CD4-positive, alpha-beta T cell treated with Interleukin-12 subunit alpha and Interleukin-12 subunit beta, for 1 hour (primary cell): Measurements from ENCODE around the gene STIL.

ENCODE experiments used
- DNase-seq: peaks from one replicate; pipeline ENCODE4 v3.0.0-alpha.2; 2020

Gene STIL

DNA sequence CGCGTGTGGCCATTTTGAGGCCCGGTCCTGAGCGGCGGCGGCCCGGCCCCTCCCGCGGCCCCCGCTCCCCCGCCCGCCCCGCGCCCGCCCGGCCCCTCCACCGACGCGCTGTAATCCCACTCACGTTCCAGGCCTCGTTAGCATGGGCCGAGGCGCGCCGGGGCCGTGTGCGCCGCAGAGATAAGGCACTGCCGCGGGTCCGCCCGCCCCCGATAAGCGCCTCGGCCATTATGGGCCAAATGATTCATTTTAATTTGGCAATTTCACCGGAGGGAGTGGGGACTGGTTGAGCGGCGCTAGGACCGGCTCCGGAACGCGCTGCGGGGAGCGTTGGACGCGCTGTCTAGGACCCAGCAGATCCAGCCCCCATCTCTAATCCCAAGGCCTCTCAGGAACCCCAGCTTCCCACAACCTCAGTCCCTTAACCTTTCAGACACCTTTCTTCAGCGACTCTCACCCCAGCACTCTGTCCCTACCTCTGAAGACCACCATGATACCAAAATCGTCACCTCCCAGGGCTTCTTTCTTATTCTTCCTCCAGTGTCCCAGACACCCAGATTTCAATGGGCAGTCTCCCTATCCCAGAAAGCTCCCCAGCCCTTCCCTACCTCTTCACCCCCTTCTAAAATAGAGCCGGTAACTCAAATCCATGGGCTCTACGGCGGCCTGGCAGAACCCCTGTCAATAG lies 81.6 kb downstream of the STIL start, which contains the start of gene TAL1:
TAL1 (minus strand) TSS at position 39 of the 688 bp plus-strand sequence. CDS start 6,337 bp downstream, outside the sequence.
- DNase-seq: no peak

DNA sequence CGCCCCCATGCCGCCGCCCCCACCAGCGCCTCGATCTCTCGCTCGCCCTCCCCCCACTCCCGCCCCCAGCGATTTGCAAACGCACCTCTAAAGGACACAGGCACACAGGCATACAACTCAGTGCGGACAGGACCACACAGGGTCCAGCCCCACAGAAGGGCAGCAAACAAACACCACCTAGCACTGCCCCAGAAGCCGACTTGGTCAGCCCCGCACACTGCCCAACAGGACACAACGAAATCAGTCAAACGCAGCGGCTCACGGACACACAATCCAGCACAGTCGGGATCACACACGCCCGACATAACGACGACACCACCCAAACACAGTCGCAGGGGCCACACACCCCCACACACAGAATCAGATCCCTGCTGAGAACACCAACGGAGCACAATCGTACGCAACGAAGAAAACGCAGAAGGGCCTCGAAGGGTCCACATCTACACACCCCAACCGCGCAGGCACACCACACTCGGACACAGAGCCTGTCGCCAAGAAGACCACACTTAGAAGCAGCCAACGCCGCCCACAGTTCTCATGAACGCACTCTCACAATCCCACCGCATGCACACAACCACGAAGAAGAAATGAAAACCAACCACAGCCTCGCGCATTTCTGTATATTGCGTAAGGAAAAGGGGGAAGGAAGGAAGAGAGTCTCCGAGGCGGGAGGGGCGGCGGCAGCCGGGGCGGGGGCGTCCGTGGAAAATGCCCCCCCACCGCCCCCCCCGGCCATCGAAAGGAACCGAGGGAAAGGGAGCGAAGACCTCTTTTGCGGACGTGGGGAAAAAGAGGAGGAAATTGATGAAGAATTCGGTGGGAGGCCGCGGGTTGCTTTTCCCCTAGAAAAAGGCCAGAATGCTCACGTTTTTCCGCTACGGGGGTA lies 82.4 kb downstream of the STIL start:
- DNase-seq: peak; percentile 12

- no peak for DNase-seq
Observed at GRCh38 chr1:47230692-47231300, 83.2 kb downstream of the STIL start.

DNA sequence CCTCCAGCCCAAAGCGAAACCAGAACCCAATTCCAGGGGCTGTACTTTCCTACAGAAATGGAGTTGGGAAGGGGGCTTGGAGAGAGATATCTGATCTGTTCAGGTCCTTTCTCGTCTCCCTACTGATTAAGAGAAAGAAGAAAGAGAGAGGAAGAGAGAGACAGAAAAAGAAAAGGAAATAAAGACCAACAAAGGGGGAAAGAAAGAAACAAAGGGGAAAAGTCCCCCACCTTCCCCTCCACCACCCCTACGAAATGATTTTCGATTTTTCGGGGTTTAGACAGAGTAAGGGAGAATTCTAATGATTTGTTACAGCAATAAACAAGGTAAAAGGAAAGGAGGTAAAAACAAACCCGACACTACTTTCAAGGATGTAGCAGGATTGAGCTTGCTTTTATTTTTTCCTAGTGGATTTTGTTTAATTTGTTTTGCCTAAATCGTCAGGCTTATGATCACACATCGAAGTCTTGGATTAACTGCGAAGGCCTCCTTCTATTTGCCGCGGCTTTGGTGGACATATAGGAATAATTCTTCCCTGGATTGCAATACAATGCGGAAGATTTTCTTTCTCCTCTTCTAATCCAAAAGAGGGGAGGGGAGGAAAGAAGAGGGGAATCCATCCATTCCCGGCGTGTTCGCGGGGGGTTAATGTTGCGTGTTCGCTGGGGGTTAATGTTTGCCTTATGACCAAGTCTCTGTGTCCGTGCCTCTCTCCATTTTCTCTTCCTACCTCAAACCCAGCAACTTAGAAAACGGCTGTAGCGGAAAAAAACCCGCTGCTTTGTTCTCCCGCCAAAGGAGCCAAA lies 83.9 kb downstream of the STIL start:
- no peak for DNase-seq

DNA sequence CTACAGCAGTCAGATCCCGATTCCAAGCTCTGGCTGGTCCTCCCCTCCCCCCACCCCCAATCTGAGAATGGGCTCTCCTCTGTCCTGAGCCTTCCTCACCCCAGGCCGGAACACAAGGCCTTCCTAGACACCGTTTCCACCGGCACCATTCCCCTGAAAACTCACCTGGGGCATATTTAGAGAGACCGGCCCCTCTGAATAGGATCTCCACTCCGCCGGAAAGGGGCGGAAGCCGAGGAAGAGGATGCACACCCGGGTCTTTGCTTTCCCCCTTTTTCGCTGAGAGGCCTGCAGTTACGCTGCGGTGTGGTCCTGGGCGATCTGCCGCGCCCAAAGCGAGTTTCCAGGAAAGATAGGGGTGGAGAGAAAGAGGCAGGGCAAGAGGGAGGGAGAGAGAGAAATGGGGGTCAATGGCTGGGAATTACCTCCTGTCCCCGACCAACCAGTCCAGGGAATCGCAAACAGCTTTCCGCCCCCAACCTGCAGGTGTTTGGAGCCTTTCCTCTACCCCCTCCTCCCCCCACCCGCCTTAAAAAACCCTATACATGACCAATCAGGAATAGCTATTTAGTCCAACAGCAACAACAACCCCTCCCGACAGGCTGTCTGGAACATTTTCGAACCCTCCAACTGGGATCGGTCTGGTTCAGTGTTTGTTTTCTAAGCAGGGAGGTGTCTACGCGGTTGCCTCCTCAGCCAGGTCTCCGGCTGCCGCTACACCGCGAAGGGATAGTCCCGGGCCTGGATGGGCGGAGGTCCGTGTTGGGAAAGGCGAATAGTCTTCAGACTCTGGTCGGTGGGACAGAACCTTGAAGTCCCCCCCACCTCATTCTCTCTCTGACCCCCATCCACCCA lies 84.7 kb downstream of the STIL start:
- DNase-seq: no peak

- DNase-seq: no peak
Observed at GRCh38 chr1:47228644-47229030, 85.3 kb downstream of the STIL start.

GRCh38 chr1:47227341-47228232 lies 86.4 kb downstream of the STIL start:
- no peak for DNase-seq

GRCh38 chr1:47226839-47227215 lies 87.1 kb downstream of the STIL start:
- DNase-seq: no peak

DNA sequence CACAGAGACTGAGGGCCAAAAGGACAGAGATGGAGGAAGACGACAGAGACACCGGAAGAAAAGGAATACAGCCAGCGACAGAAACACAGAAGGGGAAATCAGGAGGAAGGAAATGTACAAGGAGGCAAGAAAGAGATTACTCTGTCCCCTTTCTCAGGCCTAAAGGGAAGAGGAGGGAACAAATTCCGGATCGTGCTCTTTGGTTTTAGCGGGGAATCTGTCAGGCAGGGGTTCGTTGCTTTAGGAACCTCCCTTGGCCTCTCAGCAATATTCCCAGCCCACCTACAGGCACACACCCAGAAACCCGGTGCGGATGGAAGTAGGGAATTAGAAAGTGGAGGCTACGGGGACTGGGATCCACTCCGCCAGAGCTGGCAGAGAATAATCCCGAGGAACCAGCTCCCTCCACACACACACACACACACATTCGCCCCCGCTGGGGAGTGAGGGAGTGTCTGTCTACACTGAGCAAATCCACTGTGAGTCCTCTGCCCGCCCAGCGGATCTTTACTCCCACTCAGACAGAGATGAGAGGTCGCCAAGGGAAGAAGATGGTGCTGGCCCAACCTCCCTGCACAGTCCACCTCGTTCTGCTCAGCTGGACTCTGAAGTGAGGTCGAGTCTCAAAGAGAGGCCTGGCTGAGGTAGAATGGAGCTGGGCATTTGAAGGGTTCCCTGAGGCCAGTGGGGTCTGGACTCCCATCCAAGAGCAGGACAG lies 87.7 kb downstream of the STIL start:
- no peak for DNase-seq

- DNase-seq: no peak
Observed at GRCh38 chr1:47225430-47226100, 88.4 kb downstream of the STIL start.

- no peak for DNase-seq
Observed at GRCh38 chr1:47224676-47225399, 89.1 kb downstream of the STIL start.

DNA sequence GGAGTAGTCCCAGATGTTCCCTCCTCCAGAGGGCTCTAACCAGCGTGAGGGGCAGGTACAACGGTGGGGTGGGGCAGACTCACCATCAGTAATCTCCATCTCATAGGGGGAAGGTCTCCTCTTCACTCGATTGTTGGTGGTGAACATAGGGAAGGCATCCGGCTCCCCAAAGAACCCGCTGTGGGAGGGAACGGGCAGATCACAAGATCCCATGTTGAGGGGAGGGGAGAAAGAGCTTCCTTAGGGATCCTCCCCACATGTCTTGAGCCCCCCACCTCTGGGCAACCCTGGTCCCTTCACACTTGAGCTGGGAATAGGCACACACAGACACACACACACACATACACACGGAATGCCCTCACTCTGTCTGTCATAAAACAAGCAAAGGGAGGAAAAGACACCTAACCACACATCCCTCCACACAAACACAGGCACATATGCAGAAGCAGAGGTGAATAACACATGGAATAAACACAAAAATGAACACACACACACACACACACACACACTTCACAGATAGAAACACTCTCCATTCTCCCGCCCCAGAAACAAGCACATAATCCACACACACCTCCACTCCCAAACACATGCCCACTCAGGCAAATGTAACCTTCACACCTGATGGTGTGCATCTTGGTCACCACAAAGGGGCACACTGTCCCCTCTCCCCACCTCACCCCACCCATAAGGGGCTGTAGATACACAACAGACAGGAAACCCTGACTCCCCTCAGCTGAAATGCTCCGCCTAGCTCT lies 89.8 kb downstream of the STIL start:
- no peak for DNase-seq

GRCh38 chr1:47223174-47223920 lies 90.6 kb downstream of the STIL start:
- no peak for DNase-seq

- no peak for DNase-seq
Observed at GRCh38 chr1:47222476-47222875, 91.5 kb downstream of the STIL start.

DNA sequence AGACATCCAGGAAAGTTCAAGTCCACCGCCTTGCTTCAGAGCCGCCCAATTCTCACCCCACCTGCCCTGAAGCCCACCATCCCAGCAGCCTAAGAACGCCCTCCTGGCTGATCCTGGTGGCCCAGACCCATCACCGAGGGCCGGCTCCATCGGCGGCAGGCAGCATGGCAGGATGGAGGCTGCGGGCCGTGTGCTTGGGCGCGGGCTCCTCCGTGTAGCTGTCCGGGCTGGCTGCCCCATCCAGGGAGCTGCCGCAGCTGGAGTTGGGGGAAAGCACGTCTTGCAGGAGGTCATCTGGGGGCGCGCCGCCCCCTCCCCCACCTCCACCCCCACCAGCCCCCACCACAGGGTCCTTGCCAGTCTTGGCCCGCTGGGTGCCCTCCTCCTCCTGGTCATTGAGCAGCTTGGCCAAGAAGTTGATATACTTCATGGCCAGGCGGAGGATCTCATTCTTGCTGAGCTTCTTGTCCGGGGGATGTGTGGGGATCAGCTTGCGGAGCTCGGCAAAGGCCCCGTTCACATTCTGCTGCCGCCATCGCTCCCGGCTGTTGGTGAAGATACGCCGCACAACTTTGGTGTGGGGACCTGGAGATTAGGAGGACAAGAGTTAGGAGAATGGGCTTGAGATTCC lies 94.2 kb downstream of the STIL start:
- no peak for DNase-seq

GRCh38 chr1:47219001-47219400 lies 94.9 kb downstream of the STIL start:
- no peak for DNase-seq
